KOPT-K1 (cell line): ENCODE measurements around the gene AK4.

Experiments
- H3K27ac ChIP-seq: fragments of 200-600 bp; sonication (generic); 2 replicates; pipeline ENCODE4 v1.5.1; 2016; ENCODE audit warnings: antibody characterized with exemption, mild to moderate bottlenecking, low read depth, low read length; ENCODE audit not compliant: poor library complexity, severe bottlenecking
- H3K36me3 ChIP-seq: fragments of 200-600 bp; sonication (generic); 2 replicates; pipeline ENCODE4 v1.5.1; 2017; ENCODE audit warnings: antibody characterized with exemption, mild to moderate bottlenecking, low read length, moderate library complexity; ENCODE audit not compliant: insufficient read depth
- H3K9me3 ChIP-seq: fragments of 200-600 bp; sonication (generic); 2 replicates; pipeline ENCODE4 v1.5.1; 2017; ENCODE audit warnings: antibody characterized with exemption, low read length, mild to moderate bottlenecking; ENCODE audit not compliant: insufficient read depth, poor library complexity, severe bottlenecking

AK4 gene

GRCh38 chr1:65164633-65165032, 16.6 kb downstream of the AK4 start:
- no peak overlapping the region for H3K27ac ChIP-seq
- no peaks in the 10 kb centered on the region for H3K9me3 ChIP-seq
- H3K36me3 ChIP-seq = no peaks in the 10 kb centered on the region

- no peaks in the 10 kb centered on the region for H3K36me3 ChIP-seq
- H3K27ac ChIP-seq = no peak overlapping the region
- H3K9me3 ChIP-seq = no peaks in the 10 kb centered on the region
Observed at GRCh38 chr1:65165269-65165993, 17.4 kb downstream of the AK4 start.

GRCh38 chr1:65166572-65167305, 18.7 kb downstream of the AK4 start:
- Histone ChIP-seq H3K27ac (no peak overlapping the region), H3K36me3 (no peaks in the 10 kb centered on the region), H3K9me3 (no peaks in the 10 kb centered on the region)

GRCh38 chr1:65167586-65168242, 19.7 kb downstream of the AK4 start:
- Histone ChIP-seq H3K27ac (no peak overlapping the region), H3K36me3 (no peaks in the 10 kb centered on the region), H3K9me3 (no peaks in the 10 kb centered on the region)

- no peaks in the 10 kb centered on the region for H3K9me3 ChIP-seq
- no peaks in the 10 kb centered on the region for H3K36me3 ChIP-seq
- no peak overlapping the region for H3K27ac ChIP-seq
Observed at GRCh38 chr1:65168867-65169266, 20.9 kb downstream of the AK4 start.

- H3K27ac ChIP-seq = no peak overlapping the region
- H3K9me3 ChIP-seq = no peaks in the 10 kb centered on the region
- H3K36me3 ChIP-seq = no peaks in the 10 kb centered on the region
Observed at GRCh38 chr1:65170511-65171142, 22.6 kb downstream of the AK4 start.

- H3K27ac ChIP-seq = no peak overlapping the region
Observed at GRCh38 chr1:65172936-65173690, 25.1 kb downstream of the AK4 start.

GRCh38 chr1:65174585-65174984, 26.6 kb downstream of the AK4 start:
- no peaks in the 10 kb centered on the region for H3K9me3 ChIP-seq
- H3K27ac ChIP-seq = no peak overlapping the region
- no peaks in the 10 kb centered on the region for H3K36me3 ChIP-seq

More at GRCh38 chr1:65172936-65173690, 25.1 kb downstream of the AK4 start:
- Histone ChIP-seq H3K9me3 (no peaks in the 10 kb centered on the region), H3K36me3 (no peaks in the 10 kb centered on the region)

GRCh38 chr1:65175171-65176055, 27.4 kb downstream of the AK4 start:
- H3K36me3 ChIP-seq = no peaks in the 10 kb centered on the region
- no peaks in the 10 kb centered on the region for H3K9me3 ChIP-seq
- H3K27ac ChIP-seq = no peak overlapping the region

- no peaks in the 10 kb centered on the region for H3K9me3 ChIP-seq
- H3K27ac ChIP-seq = no peak overlapping the region
- no peaks in the 10 kb centered on the region for H3K36me3 ChIP-seq
Observed at GRCh38 chr1:65176056-65176450, 28.1 kb downstream of the AK4 start.

GRCh38 chr1:65176591-65176990, 28.6 kb downstream of the AK4 start:
- no peak overlapping the region for H3K27ac ChIP-seq

GRCh38 chr1:65177457-65177856, 29.5 kb downstream of the AK4 start:
- Histone ChIP-seq H3K36me3 (no peaks in the 10 kb centered on the region), H3K27ac (no peak overlapping the region), H3K9me3 (no peaks in the 10 kb centered on the region)

More at GRCh38 chr1:65176591-65176990, 28.6 kb downstream of the AK4 start:
- Histone ChIP-seq H3K36me3 (no peaks in the 10 kb centered on the region), H3K9me3 (no peaks in the 10 kb centered on the region)

- Histone ChIP-seq H3K36me3 (no peaks in the 10 kb centered on the region), H3K27ac (no peak overlapping the region), H3K9me3 (no peaks in the 10 kb centered on the region)
Observed at GRCh38 chr1:65178235-65178634, 30.2 kb downstream of the AK4 start.

GRCh38 chr1:65179148-65179547, 31.1 kb downstream of the AK4 start:
- Histone ChIP-seq H3K9me3 (no peaks in the 10 kb centered on the region), H3K27ac (no peak overlapping the region), H3K36me3 (no peaks in the 10 kb centered on the region)
